Measurements from ENCODE around the gene NDUFA13. TPM values are rescaled to one million over a fixed set of nuclear protein-coding genes. Genes with fewer than 3 reads are reported as not detected.

The NDUFA13 gene
- total RNA-seq, 1 donor from 2014 or later, result 278 TPM

DNA sequence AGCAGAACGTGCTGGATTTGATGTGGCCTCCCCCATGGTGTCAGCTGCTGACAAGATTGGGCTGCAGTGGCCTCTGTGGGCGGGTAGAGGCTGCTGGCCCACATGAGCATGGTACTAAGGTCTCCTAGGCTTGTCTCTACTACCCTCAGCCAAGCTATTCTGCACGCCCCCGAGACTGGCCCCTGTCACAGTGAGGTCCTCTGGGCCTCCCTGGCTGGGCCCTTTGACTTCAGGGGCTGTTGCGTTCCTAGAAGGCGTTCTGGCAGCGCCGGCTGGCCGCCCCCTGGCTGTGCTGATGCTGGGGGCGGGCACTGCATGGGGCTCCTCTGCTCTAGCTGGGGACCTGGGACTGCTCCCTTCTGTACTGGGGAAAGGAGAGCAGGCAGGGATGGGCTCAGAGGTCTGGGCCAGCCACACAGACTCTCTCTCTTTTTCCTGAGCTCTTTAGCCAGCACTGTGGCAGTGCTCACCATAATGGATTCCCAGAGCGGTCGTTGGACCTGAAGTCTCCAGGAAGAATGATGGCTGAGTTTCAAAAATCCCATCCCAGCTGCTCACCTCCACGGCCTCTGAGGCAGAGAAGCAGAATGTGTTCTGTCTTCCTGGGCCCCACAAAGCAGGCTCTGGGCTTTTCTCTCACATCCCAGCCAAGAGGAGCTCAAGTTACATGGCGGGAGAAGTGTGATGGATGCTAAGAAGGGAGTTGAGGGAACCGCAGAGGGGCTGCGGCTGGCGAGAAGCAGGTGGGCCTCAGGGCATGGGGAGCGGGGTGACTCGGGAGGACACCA is 33.0 kb upstream of the NDUFA13 start:
- Mint-ChIP-seq H3K4me3 (ENCODE audit: unreplicated experiment) (no peak overlapping the region), H3K27ac (ENCODE audit: unreplicated experiment) (peak overlapping the region; percentile 39), H3K27me3 (ENCODE audit: unreplicated experiment) (peaks cover 3% of the 10 kb centered on the region), H3K36me3 (ENCODE audit: low read depth, unreplicated experiment) (peaks cover 6% of the 10 kb centered on the region), H3K4me1 (ENCODE audit: unreplicated experiment) (peaks cover 6% of the 10 kb centered on the region), H3K9me3 (ENCODE audit: unreplicated experiment) (no peaks in the 10 kb centered on the region)
- DNase-seq (ENCODE audit: low spot score), result no peak
- TF ChIP-seq, protein P1, sequence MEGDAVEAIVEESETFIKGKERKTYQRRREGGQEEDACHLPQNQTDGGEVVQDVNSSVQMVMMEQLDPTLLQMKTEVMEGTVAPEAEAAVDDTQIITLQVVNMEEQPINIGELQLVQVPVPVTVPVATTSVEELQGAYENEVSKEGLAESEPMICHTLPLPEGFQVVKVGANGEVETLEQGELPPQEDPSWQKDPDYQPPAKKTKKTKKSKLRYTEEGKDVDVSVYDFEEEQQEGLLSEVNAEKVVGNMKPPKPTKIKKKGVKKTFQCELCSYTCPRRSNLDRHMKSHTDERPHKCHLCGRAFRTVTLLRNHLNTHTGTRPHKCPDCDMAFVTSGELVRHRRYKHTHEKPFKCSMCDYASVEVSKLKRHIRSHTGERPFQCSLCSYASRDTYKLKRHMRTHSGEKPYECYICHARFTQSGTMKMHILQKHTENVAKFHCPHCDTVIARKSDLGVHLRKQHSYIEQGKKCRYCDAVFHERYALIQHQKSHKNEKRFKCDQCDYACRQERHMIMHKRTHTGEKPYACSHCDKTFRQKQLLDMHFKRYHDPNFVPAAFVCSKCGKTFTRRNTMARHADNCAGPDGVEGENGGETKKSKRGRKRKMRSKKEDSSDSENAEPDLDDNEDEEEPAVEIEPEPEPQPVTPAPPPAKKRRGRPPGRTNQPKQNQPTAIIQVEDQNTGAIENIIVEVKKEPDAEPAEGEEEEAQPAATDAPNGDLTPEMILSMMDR (IDR thresholded peaks at IDR 0.05; ENCODE audit: unreplicated experiment), result no peak

DNA sequence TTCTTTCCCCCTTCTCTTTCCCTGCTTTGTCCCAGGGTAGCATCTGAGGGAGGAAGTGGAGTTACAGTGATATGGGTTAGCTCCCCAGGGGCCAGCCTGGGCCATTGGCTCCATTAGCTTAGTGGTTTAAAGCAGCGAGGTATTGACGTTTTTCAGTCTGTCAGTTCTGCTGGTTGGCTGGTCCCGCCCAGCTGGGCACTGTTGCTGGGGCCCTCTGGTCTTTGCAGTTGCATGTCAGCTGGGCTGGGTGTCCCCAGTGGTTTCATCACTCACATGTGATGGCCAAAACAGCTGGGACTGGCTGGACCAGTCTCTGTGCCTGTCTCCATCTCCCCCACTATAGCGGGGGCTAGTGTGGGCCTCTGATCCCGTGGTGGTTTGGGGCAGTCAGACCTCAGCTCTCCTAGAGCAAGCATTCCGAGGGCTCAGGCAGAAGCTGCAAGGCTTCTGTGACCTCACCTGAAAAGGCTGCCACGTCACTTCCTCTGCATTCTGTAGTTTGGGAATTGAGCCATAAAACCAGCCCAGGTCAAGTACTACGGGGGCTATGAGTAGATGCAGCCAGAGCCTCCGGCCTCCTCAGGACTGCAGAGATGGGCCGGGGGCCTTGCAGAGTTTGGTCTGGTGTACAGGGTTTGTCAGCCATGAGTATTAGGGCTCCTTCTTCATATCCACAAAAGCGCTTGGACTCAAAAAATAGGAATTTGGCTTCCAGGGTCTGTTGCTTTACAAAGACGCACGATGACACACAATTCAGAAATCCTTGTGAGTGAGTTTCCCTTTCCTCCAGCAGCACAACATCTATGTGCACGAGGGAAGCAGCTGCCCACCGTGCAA is 30.6 kb upstream of the NDUFA13 start:
- Mint-ChIP-seq H3K36me3 (ENCODE audit: low read depth, unreplicated experiment) (peaks cover 6% of the 10 kb centered on the region), H3K27me3 (ENCODE audit: unreplicated experiment) (peaks cover 5% of the 10 kb centered on the region), H3K4me3 (ENCODE audit: unreplicated experiment) (no peak overlapping the region), H3K27ac (ENCODE audit: unreplicated experiment) (peak overlapping the region; percentile 67), H3K4me1 (ENCODE audit: unreplicated experiment) (peaks cover 23% of the 10 kb centered on the region), H3K9me3 (ENCODE audit: unreplicated experiment) (no peaks in the 10 kb centered on the region)
- no peak for DNase-seq (ENCODE audit: low spot score)
- TF ChIP-seq, protein P1 (IDR thresholded peaks at IDR 0.05; ENCODE audit: unreplicated experiment), result no peak

DNA sequence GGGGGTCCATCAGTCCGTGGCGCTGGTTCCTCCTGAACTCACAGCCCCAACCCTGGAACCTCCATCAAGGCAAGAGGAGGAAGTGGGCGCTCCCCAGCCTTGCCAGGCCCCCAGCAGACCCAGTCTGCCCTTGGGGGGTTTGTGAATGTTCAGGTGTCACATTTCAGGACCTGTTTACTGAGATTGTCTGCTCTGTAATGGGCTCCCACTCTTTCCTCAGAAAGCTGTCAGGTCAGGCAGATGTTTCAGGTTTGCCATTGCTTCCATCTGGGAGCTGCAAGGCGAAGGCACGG is 30.1 kb upstream of the NDUFA13 start:
- H3K4me1 Mint-ChIP-seq (ENCODE audit: unreplicated experiment), result peaks cover 23% of the 10 kb centered on the region
- no peaks in the 10 kb centered on the region for H3K9me3 Mint-ChIP-seq (ENCODE audit: unreplicated experiment)
- H3K36me3 Mint-ChIP-seq (ENCODE audit: low read depth, unreplicated experiment), result peaks cover 6% of the 10 kb centered on the region
- H3K4me3 Mint-ChIP-seq (ENCODE audit: unreplicated experiment), result no peak overlapping the region
- no peak for DNase-seq (ENCODE audit: low spot score)
- peaks cover 9% of the 10 kb centered on the region for H3K27me3 Mint-ChIP-seq (ENCODE audit: unreplicated experiment)
- TF ChIP-seq, protein P1 (IDR thresholded peaks at IDR 0.05; ENCODE audit: unreplicated experiment), result no peak
- H3K27ac Mint-ChIP-seq (ENCODE audit: unreplicated experiment), result no peak overlapping the region

DNA sequence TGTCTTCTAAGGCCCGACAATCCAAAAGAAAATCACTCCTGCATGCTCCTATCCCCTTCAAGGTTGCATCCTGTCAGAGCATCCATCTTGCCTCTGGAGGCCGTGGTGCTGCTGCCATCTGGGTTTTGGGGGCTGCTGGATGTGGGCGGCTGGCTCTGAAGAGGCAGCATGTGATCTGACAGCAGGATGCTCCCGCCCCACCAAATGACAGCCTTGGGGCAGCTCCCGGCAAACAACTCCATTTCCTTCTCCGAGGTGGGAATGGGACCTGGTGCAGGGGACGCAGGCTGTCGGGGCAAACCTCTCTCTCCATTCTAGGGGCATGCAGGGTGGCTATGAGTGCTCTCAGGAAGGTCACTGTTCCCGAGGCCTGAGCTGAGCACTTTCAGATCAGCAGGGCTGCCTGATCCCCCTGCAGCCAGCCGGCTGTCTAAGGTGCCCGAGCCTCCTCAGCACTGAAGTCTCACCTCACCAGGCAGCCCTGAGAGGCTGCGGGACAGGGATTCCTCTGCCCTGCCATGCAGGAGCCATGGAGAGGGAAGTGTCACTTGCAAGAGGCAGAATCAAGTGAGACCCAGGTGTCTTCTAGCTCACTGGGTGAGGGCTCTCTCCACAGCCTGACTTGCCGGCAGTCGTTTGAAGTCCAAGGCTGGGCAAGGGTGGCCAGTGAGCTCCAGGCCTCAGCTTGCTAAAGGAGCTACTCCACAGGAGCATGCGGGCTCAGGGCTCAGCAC is 29.5 kb upstream of the NDUFA13 start:
- Mint-ChIP-seq H3K4me1 (ENCODE audit: unreplicated experiment) (peaks cover 23% of the 10 kb centered on the region), H3K4me3 (ENCODE audit: unreplicated experiment) (no peak overlapping the region), H3K27ac (ENCODE audit: unreplicated experiment) (no peak overlapping the region), H3K9me3 (ENCODE audit: unreplicated experiment) (no peaks in the 10 kb centered on the region), H3K36me3 (ENCODE audit: low read depth, unreplicated experiment) (peaks cover 6% of the 10 kb centered on the region), H3K27me3 (ENCODE audit: unreplicated experiment) (peaks cover 14% of the 10 kb centered on the region)
- no peak for DNase-seq (ENCODE audit: low spot score)
- TF ChIP-seq, protein P1 (IDR thresholded peaks at IDR 0.05; ENCODE audit: unreplicated experiment), result no peak

Data from endothelial cell (in vitro differentiated cells).